T-helper 2 cell treated with Interferon-gamma antibody and Interleukin-4, amounts not matched to agents 100 ng/mL and 5 ng/mL, for 36 hours (primary cell): ENCODE measurements around the gene MS4A8. TPM values are rescaled to one million over a fixed set of nuclear protein-coding genes. Genes with fewer than 3 reads are reported as not detected.
"Not testable (repeated sequence)": the region's sequence is repeated elsewhere in the genome, so short reads cannot be mapped to it uniquely, and the experiment has no call there.

ENCODE experiments used
- intact Hi-C: fragments of 100-400 bp; cut with micrococcal nuclease; formaldehyde crosslinking; loops from one replicate; pipeline ENCODE4 v1.15.1; 2023
- total RNA-seq: library from RNA; stranded (reverse); gene quantifications from 2 replicates; pipeline ENCODE4 v1.2.3, GENCODE V29; 2022

MS4A8 gene
- not detected in 2 replicates for total RNA-seq

GRCh38 chr11:60699284-60699691, at the start of gene MS4A8:
MS4A8 (plus strand) TSS chr11:60699612; CDS start chr11:60700861, 1,249 bp downstream.
- intact Hi-C loops, result no loop called here

- intact Hi-C loops, result no loop called here
These were observed 41.5 kb upstream of the MS4A8 start for GRCh38 chr11:60657888-60658287.

- intact Hi-C loops, result no loop called here
These were observed 41.0 kb upstream of the MS4A8 start for GRCh38 chr11:60658409-60658808.

GRCh38 chr11:60672255-60672654, 27.2 kb upstream of the MS4A8 start:
- intact Hi-C loops, result no loop called here

GRCh38 chr11:60678231-60678630, 21.2 kb upstream of the MS4A8 start:
- intact Hi-C loops, result not testable (repeated sequence)

- intact Hi-C loops, result no loop called here
These were observed 19.5 kb upstream of the MS4A8 start for GRCh38 chr11:60679879-60680278.

GRCh38 chr11:60680455-60681119, 18.8 kb upstream of the MS4A8 start:
- intact Hi-C loops, result no loop called here

GRCh38 chr11:60684541-60684848, 14.9 kb upstream of the MS4A8 start:
- intact Hi-C loops, result not testable (repeated sequence)

GRCh38 chr11:60691661-60692060, 7.8 kb upstream of the MS4A8 start:
- intact Hi-C loops, result no loop called here

- intact Hi-C loops, result no loop called here
These were observed 524 bp downstream of the MS4A8 start for GRCh38 chr11:60699936-60700335.

- intact Hi-C loops, result no loop called here
These were observed 1.5 kb downstream of the MS4A8 start for GRCh38 chr11:60700689-60701468.

- intact Hi-C loops, result no loop called here
These were observed 2.0 kb downstream of the MS4A8 start for GRCh38 chr11:60701469-60701818.

GRCh38 chr11:60703374-60703773, 4.0 kb downstream of the MS4A8 start:
- intact Hi-C loops, result no loop called here

GRCh38 chr11:60705895-60706294, 6.5 kb downstream of the MS4A8 start:
- intact Hi-C loops, result no loop called here

GRCh38 chr11:60706931-60707330, 7.5 kb downstream of the MS4A8 start:
- intact Hi-C loops, result no loop called here

- intact Hi-C loops, result no loop called here
These were observed 11.1 kb downstream of the MS4A8 start for GRCh38 chr11:60710482-60710881.

GRCh38 chr11:60711276-60711675, 11.9 kb downstream of the MS4A8 start:
- intact Hi-C loops, result no loop called here

GRCh38 chr11:60713423-60713822, 14.0 kb downstream of the MS4A8 start:
- intact Hi-C loops, result not testable (repeated sequence)

GRCh38 chr11:60717956-60718355, 18.5 kb downstream of the MS4A8 start:
- intact Hi-C loops, result no loop called here

GRCh38 chr11:60718524-60719316, 19.3 kb downstream of the MS4A8 start:
- intact Hi-C loops, result no loop called here

- intact Hi-C loops, result no loop called here
These were observed 20.0 kb downstream of the MS4A8 start for GRCh38 chr11:60719391-60719790.

- intact Hi-C loops, result no loop called here
These were observed 21.0 kb downstream of the MS4A8 start for GRCh38 chr11:60720460-60720859.
